GM19397 (cell line): Measurements from ENCODE around the gene SARS2.

Experiments
- ATAC-seq: cut with Tn5 transposase; IDR thresholded peaks from one replicate; pipeline ENCODE4 v1.9.1; 2021; ENCODE audit warnings: mild to moderate bottlenecking, moderate library complexity; ENCODE audit not compliant: unreplicated experiment

SARS2 gene

GRCh38 chr19:38867171-38867780, 63.3 kb downstream of the SARS2 start:
- no peak for ATAC-seq
